DMS153 treated with DMSO at 0.1 percent for 48 hours (cell line): ENCODE data around the gene PPP1R14D.

Experiments used
- DNase-seq: peaks from one replicate; lab custom pipeline; 2025; ENCODE audit not compliant: unreplicated experiment; lab: John Stamatoyannopoulos, UW

Gene PPP1R14D

DNA sequence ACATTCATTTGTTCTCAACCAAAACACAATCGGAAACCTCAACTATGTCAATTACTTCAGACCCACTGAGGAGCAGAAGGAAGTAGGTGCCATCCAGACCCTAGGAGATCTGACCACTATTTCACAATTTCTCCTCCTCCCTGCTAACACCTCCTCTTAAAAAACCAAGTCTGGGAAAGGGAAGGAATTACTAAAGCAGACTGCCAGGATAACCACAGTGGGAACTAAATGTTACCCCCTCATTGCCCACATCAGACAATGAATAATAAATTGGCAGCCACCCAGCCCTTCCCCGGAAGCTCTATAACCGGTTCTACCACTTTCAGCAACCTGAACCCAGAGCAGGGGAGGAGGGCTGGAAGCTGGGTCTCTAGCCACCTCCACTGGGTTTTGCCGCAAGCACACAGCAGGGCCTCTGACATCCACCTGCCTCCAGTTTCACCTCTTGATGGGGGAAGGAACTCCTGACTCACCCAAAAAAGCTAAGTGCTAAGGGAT, 41.1 kb downstream of the PPP1R14D start:
- peak; percentile 80 for DNase-seq

GRCh38 chr15:40785814-40786213, 42.7 kb downstream of the PPP1R14D start:
- no peak for DNase-seq

GRCh38 chr15:40785164-40785563, 43.3 kb downstream of the PPP1R14D start:
- DNase-seq: no peak

GRCh38 chr15:40782609-40783227, 45.8 kb downstream of the PPP1R14D start:
- no peak for DNase-seq

DNA sequence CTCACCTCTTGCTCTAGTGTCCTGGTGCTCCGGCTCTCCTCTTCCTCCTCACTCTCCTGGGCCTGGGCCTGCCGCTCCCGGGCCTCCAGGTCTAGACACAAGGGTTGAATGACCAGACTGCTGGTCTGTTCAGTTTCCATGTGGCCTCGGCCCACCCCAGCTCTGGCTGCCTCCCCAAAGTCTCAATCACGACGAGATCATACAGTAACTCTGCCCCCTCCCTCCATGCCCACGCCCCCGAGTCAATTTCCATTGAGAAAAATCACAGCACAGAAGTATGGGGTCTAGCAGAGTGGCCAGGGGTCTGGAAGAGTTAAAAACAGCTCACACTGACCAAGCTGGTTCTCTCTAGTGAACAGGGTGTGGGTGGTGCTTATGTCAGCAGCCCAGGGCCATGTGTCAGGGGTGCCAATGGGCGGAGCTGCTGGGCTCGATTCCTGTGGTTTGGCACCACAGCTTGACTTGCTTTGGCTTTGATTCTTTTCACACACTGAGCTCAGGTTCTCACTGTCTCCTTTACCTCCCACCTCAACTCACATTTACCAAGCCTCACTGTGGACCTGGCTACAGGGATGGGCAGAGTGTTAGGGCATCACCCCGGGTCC, 51.9 kb downstream of the PPP1R14D start:
- DNase-seq: no peak

DNA sequence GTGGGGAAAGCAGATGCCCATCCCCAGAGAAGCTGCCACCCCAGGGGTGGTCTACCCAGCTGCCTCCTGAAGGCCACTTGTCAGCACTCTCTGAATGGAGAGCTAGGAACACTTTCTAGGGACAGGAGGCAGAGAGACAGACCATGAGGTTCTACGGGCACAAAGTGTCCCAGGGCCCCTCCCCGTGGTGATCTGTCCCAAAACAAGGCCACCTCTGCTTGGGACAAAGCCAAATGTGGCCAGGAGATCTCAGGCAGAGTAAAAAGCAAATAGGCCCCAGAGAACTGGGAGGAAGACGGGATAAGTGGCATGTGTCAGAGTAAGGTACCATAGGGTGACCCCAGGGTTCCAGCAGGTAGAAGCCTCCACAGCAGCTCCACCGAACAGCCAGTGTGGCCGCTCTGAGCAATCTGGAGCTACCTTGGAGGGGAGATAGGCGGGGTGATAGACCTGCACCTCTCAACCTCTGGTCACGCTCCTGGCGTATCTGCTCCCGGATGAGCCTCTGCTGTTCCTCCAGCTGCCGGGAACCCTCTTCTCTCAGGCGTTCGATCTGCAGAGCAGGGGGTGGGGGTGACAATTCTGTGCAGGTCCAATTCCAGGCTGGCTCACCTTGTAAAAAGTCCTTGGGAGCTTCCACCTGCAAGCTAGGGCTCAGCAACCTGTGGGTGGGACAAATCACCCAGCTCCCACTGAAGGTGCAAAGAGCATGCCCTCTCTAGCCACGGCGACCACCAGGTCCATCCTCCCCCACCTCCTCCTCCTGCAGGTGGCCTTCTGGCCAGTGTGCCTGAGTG, 52.6 kb downstream of the PPP1R14D start:
- no peak for DNase-seq

DNA sequence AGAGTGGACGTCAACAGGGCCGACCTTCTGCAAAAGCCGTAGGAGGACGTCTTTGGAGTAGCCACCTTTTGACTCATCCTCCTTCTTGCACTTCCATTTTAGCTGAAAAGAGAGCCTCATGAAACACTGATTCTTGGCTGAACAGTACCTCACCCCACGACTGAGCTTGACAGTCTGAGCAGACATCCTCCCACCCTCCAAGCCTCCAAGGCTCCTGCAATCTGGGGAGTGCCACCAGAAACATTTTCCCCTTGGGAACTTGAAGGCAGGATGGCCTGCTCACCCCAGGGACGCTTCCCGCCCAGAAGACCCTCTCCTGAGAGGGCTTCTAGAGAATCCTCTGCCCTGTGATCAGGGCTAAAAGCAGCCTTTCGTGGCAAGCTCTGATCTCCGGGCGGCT, 53.5 kb downstream of the PPP1R14D start:
- no peak for DNase-seq

- no peak for DNase-seq
Measured at GRCh38 chr15:40773902-40774301, 54.6 kb downstream of the PPP1R14D start.

- DNase-seq: no peak
Measured at GRCh38 chr15:40773496-40773895, 55.0 kb downstream of the PPP1R14D start.

DNA sequence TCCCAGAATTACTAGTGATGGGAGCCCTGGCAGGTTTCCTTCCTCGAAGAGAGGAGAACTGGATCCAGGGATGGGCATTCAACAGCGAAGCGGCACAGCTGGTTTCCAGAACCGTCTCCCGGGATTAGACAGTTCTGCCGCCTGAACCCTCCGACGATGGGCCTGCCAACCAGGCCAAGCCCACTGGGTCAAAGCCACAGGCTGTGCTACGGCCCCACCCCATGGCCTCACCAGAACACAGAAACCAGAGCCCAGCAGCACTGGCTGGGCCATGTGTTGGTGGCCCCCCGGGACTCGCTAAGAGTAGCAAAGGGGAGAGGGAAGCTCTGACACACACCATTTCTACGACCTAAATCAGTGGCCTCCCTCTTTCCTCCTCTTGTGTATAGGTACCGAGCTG, 56.5 kb downstream of the PPP1R14D start:
- no peak for DNase-seq

- no peak for DNase-seq
Measured at GRCh38 chr15:40771242-40771641, 57.3 kb downstream of the PPP1R14D start.

DNA sequence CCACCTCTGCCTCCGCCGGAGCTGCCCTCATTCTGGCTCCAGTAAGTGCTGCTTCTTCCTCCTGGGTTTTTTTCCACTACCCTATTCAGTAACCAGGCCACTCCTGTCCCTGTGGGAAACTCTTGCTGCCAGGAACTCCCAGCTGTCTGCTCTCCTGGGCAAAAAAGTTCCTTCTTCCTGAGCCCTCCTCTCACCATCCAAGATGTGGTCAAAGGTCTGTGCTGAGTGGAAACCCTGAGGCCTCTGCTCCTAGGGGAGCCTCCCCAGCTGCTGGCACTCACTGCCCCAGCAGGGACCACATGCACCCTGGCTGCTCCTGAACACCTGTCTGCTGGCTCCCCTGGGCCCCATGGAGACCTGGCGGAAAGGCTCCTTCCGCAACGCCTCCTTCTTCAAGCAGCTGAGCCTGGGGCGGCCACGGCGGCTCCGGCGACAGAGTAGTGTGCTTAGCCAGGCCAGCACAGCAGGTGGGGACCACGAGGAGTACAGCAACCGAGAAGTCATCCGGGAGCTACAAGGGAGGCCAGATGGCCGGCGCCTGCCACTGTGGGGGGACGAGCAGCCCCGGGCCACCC, 58.3 kb downstream of the PPP1R14D start:
- no peak for DNase-seq

DNA sequence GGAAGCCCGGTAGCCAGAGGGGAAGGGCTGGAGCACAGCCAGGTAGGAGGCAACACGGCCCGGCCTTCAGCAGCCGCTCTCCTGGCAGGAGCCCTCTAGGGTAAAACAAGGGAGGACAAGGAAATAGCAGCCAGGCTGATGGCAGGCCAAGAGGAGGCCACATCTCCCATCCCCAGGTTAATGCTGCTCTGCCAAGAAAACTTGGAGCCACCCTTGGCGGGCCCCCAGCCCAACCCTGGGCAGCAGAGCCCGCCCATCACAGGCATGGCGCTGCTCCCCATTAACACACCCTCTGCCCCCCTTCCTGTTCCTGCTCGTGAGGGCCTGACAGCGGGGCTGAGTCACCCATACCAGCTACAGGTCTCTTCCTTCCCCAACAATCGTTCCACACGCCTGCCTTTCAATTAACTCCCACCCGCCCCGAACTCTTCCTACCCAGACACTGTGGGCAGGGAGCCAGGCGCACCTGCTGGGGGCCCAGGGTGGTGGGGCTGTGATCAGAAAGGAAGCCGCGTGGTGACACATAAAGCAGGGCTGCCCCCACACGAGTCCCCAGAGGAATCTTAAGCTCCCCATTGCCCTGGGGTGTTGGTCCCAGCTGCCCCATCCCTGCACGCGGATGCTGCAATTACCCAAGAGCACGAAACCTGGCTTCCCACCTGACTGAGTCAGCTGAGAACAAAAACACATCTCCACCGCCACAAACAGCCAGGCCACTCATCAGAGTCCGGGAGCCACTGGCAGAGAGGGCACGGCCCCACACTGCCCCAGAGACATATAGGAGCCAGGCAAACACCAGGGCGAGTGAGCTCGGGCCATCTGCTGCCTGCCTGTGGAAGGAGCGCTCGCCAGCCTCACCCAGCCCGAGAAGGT, 59.0 kb downstream of the PPP1R14D start, which contains the start of gene C15orf62:
Gene C15orf62, plus strand, starts transcription at position 707 of the 873 bp plus-strand sequence. CDS start 516 bp downstream, outside the sequence.
- DNase-seq: no peak

- DNase-seq: no peak
Measured at GRCh38 chr15:40768521-40769273, 59.8 kb downstream of the PPP1R14D start.

- DNase-seq: no peak
Measured at GRCh38 chr15:40767838-40768500, 60.5 kb downstream of the PPP1R14D start.

- DNase-seq: no peak
Measured at GRCh38 chr15:40766906-40767837, 61.3 kb downstream of the PPP1R14D start.

DNA sequence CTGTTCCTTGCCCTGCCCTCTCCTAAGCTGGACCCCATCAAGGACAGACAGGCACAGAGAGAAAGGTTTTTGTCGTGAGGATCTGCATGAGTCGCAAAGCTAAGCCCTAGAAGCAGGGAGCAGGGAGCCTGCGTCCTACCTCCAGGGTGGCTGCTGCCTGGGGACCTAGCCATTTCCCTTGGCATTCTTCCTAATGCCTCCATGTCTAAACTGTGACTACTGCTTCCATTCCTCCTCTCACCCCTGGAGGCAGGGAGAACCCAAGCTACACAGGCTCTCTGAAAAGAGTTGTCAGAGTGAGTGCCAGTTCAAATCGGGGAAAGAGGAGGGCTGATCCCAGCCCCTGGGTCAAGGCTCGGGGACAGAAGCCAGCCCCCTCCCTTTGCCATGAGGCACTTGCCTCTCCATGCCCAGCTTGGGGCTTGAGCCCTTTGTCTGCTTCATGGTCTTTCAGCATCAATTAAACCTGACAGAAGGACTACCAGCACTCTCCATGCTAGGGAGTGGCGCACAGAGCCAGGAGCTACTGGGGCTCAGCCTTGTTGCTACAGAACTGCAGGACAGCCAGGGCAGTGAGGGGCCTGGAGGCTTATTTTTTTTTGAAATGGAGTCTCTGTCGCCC, 62.2 kb downstream of the PPP1R14D start:
- DNase-seq: no peak
